GM13976 (cell line): ENCODE results near the gene MTG2.

Experiments used
- DNase-seq: peaks from one replicate; pipeline ENCODE4 v3.0.0; 2012; ENCODE audit warnings: low spot score
- CTCF ChIP-seq: IDR thresholded peaks from 2 replicates; pipeline ENCODE4 v1.5.1; 2012; ENCODE audit warnings: borderline replicate concordance, mild to moderate bottlenecking; ENCODE audit not compliant: insufficient read depth; ENCODE audit errors: extremely low read depth, missing control alignments, control extremely low read depth
- in situ Hi-C: fragments of 300-500 bp; cut with MboI; formaldehyde crosslinking; loops from one replicate; pipeline ENCODE4 v1.12.0; 2022; ENCODE audit warnings: low sequenced_read_pairs, mixed read lengths, inconsistent platforms; ENCODE audit not compliant: unreplicated experiment

Gene MTG2

GRCh38 chr20:62160876-62161275, 22.0 kb upstream of the MTG2 start:
- in situ Hi-C loops: no loop called here
- DNase-seq: no peak
- TF ChIP-seq CTCF: no peak

GRCh38 chr20:62161347-62161746, 21.5 kb upstream of the MTG2 start:
- no peak for TF ChIP-seq CTCF
- DNase-seq: no peak

GRCh38 chr20:62162765-62163484, 19.9 kb upstream of the MTG2 start:
- no peak for TF ChIP-seq CTCF
- in situ Hi-C loops: no loop called here

More at GRCh38 chr20:62161347-62161746, 21.5 kb upstream of the MTG2 start:
- in situ Hi-C loops: no loop called here

GRCh38 chr20:62163485-62163865, 19.4 kb upstream of the MTG2 start:
- in situ Hi-C loops: no loop called here
- TF ChIP-seq CTCF: no peak
- no peak for DNase-seq

More at GRCh38 chr20:62162765-62163484, 19.9 kb upstream of the MTG2 start:
- no peak for DNase-seq

- TF ChIP-seq CTCF: no peak
- in situ Hi-C loops: no loop called here
- no peak for DNase-seq
Measured at GRCh38 chr20:62163986-62164762, 18.7 kb upstream of the MTG2 start.

- no peak for DNase-seq
- in situ Hi-C loops: no loop called here
- TF ChIP-seq CTCF: no peak
Measured at GRCh38 chr20:62164879-62165761, 17.7 kb upstream of the MTG2 start.
